Astrocyte (in vitro differentiated cells and primary cell): ENCODE measurements around the gene KLK4.

Experiments
- EZH2 ChIP-seq: IDR thresholded peaks from 2 replicates; pipeline ENCODE4 v1.6.1; 2012; ENCODE audit warnings: mild to moderate bottlenecking, low read length, inconsistent platforms; ENCODE audit not compliant: insufficient read depth
- TF ChIP-seq, protein P1 (sequence below): IDR thresholded peaks from 2 replicates; pipeline ENCODE4 v1.5.1; 2011; ENCODE audit warnings: low read depth, mild to moderate bottlenecking, inconsistent platforms, low read length, moderate library complexity; ENCODE audit not compliant: insufficient read depth

DNA sequence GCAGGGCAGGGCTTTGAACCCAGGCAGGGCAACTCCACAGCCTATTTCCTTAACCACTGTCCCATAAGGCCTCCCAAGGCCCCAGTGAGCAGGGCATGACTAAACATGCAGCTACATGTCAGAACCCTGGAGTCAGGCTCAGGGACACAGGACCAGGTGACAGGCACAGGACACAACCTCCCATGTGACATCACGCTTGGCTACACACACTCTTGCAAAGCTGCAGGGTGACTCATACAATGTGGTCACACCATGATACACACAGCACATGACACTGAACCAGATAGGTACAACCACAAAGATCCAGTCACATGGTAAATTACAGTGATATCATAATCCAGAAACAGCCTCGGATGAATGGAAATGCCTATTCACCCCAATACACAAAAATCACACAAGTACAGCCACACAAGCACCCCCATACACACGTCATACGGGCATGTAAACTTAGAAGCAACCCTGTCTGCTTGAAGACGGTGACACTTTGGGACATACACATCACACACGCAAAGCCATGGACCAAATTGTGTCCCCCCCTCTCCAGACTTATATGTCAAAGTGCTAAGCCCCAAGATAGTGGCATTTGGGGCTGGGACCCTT is 14.5 kb downstream of the KLK4 start:
- TF ChIP-seq, protein P1, sequence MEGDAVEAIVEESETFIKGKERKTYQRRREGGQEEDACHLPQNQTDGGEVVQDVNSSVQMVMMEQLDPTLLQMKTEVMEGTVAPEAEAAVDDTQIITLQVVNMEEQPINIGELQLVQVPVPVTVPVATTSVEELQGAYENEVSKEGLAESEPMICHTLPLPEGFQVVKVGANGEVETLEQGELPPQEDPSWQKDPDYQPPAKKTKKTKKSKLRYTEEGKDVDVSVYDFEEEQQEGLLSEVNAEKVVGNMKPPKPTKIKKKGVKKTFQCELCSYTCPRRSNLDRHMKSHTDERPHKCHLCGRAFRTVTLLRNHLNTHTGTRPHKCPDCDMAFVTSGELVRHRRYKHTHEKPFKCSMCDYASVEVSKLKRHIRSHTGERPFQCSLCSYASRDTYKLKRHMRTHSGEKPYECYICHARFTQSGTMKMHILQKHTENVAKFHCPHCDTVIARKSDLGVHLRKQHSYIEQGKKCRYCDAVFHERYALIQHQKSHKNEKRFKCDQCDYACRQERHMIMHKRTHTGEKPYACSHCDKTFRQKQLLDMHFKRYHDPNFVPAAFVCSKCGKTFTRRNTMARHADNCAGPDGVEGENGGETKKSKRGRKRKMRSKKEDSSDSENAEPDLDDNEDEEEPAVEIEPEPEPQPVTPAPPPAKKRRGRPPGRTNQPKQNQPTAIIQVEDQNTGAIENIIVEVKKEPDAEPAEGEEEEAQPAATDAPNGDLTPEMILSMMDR: no peak
- TF ChIP-seq EZH2: no peak
